Measurements from ENCODE around the gene MYO5B.
"Not testable (repeated sequence)": the region's sequence is repeated elsewhere in the genome, so short reads cannot be mapped to it uniquely, and the experiment has no call there.

The MYO5B gene

DNA sequence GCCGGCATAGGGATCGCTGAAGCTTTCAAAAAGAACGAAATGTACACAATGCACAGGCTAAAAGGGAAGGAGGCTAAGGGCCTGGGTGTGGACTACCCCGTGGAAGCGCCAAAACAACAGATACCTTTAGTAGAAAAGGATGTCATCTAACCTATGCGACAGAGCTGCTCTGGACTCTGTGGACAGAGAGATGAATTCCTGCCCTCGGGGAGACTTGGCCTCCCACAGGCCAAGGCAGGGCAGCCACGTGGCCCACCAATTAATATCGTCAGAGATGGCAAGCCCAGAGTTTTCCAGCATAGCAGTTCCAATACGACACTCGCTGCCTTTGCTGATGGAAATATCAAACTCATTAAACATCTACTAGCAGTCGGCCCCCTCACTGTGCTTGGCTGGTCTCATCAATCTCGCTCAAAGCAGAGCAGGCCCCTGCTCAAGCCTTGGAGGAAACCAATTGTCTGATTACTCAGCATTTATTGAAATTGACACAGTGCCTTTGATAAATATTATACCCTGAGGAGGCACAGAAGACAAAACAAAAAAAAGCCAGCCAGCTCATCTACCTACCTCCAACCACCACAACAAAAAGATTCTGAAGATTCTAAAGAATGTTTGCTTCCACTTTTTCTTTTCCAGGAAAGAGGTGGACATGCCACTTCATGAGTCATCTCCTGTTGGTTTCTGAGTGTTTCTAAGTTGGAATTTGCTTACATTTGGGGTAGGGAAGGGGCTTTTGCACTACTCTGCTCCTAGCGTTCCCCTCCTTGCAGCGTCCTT lies 302.6 kb downstream of the MYO5B start:
- no peak for DNase-seq (ENCODE audit: low read depth in 2 of 2, low spot score in 1 of 2)

DNA sequence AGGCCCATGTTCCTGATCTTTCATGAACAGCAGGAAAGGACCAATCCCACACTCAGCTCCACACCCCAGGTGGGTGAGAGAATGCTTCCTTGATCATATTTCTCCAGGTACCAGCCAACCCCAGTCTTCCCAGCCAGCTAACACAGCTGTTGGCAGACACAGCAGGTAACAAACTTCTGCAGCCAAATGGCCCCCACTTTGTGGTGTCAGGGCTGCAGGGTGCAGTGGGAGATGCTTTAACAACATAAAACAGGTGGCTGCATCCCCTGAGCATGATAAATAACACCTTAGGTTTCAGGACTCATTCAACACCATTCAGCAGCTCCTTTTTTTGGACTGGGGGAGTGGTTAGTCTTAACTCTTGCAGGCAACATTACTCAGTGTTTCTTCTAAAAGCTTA lies 304.9 kb downstream of the MYO5B start:
- DNase-seq (ENCODE audit: low read depth in 2 of 2, low spot score in 1 of 2), result no peak

DNA sequence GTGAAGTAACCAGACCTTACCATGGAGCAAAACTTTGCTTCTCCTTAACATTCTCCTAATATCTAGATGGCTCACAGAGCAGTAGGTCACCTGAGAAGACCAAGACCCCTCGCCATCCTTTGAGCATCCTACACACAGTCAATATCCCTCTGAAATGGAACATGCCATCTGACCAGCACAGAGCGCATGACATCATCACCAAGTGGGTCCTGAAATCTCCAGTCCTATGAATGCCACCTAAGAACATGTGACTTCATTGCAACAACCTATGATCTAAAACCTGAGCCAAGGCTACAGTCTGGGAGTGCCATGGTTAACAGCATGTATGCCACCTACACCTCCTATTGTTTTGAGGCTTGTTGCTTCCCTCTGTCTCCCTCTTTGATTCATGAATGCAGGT lies 305.4 kb downstream of the MYO5B start:
- not testable (repeated sequence) for DNase-seq (ENCODE audit: low read depth in 2 of 2, low spot score in 1 of 2)

DNA sequence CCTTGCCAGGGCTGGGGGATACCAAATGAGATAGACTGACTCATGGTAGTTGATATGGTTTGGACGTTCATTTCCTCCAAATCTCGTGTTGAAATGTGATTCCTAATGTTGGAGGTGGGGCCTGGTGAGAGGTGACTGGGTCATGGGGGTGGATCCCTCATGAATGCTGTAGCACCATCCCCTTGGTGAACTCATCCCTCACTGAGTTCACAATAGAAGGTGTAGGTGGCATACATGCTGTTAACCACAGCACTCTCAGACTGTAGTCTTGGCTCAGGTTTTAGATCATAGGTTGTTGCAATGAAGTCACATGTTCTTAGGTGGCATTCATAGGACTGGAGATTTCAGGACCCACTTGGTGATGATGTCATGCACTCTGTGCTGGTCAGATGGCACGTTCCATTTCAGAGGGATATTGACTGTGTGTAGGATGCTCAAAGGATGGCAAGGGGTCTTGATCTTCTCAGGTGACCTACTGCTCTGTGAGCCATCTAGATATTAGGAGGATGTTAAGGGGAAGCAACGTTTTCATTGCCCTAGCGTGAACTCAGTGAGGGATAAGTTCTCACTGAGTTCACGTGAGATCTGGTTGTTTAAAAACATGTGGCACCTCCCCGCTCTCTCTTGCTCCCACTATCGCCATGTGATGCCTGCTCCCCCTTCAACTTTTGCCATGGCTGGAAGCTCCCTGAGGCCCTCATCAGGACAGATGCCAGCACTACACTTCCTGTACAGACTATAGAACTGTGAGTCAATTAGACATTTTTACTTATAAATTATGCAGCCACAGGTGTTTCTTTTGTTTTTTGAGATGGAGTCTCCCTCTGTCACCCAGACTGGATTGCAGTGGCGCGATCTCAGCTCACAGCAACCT lies 307.8 kb downstream of the MYO5B start:
- DNase-seq (ENCODE audit: low read depth in 2 of 2, low spot score in 1 of 2), result no peak

DNA sequence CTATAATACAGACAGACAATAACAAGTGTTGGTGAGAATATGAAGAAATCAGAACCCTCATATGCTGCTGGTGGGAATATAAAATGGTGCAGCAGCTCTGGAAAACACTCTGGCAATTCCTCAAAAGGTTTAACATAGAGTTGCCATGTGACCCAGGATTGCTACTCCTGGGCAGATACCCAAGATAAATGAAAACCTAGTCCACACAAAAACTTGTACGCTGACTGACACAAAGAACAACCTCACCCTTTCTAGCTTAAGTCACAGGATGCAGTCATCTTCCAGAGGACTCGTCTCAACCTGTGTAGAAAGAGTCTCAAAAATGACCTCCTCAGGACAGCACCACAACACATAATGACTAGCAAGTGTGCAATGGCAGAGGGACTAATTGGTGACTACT lies 310.0 kb downstream of the MYO5B start:
- DNase-seq (ENCODE audit: low read depth in 2 of 2, low spot score in 1 of 2), result no peak

DNA sequence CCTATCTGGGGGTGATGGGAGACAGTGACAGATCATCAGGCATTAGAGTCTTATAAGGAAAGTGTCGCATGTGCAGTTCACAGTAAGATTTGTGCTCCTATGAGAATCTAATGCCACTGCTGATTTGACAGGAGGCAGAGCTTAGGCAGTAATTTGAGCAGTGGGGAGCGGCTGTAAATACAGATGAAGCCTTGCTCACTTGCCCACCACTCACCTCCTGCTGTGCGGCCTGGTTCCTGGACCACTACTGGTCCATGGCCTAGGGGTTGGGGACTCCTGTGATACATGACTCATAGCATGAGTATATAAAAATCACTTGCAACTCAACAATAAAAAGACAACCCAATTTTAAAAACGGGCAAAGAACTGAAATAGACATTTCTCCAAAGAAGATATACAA lies 310.5 kb downstream of the MYO5B start:
- no peak for DNase-seq (ENCODE audit: low read depth in 2 of 2, low spot score in 1 of 2)

DNA sequence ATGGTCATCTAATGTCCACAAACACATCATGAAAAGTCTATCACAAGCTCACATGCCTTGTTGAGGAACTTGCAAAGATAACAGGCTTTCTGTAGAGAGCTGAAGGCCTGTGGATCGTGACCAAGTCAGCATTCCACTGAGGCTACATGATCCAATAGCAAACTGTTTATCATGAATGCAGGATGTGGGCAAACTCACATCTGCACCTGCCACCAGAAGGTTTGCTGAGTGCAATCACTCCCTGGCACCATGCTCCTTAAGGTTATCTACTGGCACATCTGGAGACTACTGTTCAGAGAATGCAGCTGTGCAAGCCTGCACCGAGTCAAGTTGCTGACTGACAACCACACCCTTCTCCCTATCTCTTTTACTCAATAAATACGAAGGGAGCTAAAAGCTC lies 314.3 kb downstream of the MYO5B start:
- no peak for DNase-seq (ENCODE audit: low read depth in 2 of 2, low spot score in 1 of 2)

DNA sequence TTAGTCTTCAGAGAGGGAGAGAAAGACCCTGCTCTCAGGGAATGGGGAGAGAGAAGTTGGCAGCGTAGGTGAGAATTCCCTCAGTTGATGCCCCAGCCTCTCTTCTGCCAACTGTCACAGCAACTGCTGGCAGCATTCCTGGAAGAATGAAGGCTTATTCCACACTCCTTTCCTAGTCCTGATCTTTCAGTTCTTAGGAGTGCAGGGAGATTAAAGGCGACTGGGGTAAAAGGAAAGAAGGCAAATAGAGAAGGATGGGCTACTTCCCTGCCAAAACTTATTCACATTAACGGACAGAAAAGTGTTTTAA lies 315.7 kb downstream of the MYO5B start:
- no peak for DNase-seq (ENCODE audit: low read depth in 2 of 2, low spot score in 1 of 2)

DNA sequence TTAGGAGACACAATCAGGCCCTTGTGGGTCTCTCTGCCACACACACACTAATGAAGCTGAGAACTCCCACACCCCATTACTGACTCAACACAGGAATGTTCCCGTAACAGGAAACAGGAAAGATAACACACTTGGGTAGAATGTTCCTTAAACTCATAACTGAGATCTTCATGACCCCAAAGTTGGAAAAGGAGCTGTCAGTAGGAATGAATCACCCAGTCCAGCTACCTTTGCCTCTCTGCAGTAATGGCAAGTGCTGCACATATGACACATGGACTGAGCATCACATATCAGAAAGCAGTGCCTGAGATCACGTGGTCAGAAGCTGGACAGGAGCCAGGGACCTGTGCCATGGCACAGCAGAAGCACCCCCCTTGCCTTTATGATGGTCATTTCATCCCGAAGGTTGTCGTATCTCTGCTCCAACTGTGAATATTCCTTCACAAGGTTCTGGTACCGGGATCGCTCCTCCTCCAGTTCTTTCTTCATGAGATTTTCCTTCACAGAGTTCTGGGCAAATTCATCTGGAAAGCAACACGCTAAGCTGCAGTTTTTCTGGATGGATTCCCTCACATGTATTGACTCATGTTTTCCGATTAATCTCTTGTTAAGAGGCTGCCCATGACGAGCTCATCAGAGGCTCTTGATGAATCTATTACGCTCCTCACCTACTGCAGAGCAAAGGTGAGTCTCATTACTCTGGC lies 316.2 kb downstream of the MYO5B start:
- DNase-seq (ENCODE audit: low read depth in 2 of 2, low spot score in 1 of 2), result no peak

DNA sequence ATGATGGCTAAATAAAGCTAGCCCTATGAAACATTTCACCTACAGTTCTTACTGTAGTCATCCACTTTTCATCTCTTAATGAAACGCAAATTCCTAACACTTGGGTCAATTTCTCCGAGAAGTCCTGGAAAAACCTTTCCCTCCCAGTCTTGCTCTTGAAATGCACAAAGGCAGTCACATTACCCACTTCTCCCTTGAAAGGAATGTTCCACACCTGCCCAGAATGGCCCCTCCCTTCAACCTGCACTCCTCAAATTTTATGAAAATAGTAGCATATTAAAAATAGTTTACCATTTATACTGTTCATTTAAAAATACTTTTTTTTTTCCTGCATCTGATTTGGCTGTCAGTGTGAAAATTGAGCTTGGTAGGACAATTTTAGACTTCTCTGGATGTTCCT lies 316.9 kb downstream of the MYO5B start:
- DNase-seq (ENCODE audit: low read depth in 2 of 2, low spot score in 1 of 2), result no peak

DNA sequence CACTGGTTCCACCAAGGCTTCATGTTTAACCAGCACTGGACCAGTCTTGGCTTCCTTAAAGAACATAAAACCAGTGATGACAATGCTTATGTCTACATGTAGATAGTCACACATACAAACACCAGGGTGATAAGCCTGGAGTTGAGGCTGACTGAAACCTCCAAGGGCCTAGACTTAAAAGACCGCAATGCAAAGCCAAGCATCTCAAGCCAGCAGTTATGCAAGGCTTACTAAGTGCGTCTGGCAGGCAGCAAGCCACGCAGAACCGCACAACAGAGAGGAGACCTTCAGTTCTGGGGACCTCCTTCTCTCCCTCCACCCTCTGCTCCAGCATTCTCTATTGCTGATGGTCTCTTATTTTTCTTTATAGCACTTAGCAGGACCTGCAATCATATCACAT lies 318.4 kb downstream of the MYO5B start:
- no peak for DNase-seq (ENCODE audit: low read depth in 2 of 2, low spot score in 1 of 2)

DNA sequence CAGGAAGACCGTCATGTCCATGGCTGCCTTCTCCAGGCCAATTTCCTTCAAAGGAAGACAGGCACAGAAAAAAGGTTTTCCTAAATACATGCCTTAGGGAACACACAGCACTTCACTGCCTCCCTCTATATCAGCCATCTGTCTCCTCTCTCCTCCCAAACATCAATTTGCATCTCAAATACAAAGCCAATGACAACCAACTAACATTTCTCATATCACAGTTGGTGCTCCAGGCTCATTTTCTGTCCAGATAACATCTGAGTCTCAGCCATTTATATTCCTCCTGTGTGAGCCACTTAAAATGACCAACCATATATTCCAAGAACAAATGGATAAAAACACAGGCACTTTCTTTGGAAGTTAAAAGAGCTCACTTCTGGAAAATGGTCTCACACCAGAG lies 319.2 kb downstream of the MYO5B start:
- no peak for DNase-seq (ENCODE audit: low read depth in 2 of 2, low spot score in 1 of 2)

DNA sequence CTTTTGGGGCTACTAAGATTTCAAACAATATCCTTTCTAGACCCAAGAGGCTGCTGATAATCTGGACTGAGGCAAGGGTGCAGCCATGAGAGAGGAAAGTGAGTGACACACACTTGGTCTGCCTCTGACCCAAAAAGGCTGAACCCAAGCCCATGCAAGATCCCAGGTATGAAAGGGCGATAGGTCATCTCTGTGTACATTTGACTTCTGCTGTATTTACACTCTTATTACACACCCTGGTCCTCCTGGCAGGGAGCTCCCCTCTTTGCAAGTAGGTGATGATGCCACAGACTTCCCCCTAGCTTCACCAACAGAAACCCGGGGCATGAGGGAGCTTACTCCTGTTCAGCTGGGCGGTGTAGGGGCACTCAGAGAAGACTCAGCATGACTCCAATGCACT lies 319.8 kb downstream of the MYO5B start:
- no peak for DNase-seq (ENCODE audit: low read depth in 2 of 2, low spot score in 1 of 2)

DNA sequence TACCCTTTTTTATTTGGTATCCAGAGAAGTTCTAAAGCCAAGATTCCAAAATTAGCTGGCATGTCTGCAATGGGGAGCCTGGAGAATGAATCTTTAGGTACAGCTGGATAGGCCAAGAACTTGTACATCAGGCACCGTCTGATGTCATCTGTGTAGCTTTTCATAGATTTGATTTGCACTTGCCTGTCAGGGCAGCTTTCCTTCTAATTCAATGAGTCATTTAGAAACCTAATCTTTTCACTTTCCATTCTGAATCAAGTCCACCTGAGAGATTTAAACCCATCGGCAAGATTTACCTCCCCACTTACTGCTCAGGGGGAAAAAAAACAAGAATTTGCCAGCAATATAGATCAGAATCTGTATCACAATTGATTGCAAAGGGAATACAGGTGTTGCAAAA lies 320.7 kb downstream of the MYO5B start:
- DNase-seq (ENCODE audit: low read depth in 2 of 2, low spot score in 1 of 2), result no peak

DNA sequence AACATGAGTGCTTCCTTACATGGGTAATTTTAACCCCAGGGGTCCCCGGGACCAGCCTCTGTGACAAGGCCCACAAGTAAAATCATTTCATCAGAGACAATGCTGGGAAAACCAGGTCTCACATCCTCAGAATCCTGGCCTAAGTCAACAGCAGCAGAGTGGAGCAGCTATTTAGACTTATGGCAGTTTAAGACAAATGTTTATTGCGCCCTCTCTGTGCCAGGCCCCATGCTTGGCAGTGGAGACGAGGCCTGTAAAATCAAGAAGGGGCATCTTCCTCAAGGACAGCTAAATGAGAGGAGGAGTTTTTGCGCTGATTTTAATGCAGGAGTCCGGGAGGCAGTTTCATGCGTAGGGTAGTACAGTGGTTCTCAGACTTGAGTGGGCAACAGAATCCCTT lies 325.6 kb downstream of the MYO5B start:
- no peak for DNase-seq (ENCODE audit: low read depth in 2 of 2, low spot score in 1 of 2)

DNA sequence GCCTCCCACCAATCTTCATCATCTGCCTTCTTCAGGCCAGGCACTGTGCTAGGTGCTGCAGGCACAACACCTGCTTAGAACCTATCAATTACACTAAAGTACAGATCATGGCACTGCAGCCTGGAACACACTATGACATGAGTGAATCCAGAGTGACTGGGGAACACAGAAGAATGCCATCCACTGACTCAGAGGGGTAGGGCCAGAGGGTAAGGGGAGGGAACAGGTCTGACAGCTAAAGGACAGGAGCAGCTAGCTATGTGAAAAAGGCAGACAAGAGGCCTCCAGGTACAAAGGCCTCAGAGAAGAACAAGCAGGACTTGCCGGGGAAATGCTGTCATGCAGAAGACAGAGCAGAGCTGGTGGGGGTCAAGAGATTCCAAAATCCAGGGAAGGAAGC lies 328.3 kb downstream of the MYO5B start:
- no peak for DNase-seq (ENCODE audit: low read depth in 2 of 2, low spot score in 1 of 2)

DNA sequence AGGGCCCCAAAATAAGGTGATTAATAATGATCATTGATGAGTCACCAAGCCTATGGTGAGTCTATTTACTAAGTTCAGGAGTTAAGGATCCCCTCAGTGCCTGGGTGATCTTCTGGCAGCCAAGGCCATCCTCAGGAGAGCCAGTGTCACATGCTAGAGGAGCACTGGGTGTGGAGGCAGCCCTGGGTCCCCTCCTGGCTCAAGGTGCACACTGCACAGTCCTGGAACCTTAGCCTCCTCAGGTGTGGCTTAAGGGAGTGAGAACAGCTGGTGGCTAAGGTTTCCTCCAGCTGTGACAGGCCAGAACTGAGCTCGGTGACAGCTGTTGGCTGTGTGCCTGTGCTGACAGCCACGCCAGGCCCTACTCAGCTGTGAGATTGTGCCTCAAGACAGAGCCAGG lies 329.5 kb downstream of the MYO5B start:
- no peak for DNase-seq (ENCODE audit: low read depth in 2 of 2, low spot score in 1 of 2)

DNA sequence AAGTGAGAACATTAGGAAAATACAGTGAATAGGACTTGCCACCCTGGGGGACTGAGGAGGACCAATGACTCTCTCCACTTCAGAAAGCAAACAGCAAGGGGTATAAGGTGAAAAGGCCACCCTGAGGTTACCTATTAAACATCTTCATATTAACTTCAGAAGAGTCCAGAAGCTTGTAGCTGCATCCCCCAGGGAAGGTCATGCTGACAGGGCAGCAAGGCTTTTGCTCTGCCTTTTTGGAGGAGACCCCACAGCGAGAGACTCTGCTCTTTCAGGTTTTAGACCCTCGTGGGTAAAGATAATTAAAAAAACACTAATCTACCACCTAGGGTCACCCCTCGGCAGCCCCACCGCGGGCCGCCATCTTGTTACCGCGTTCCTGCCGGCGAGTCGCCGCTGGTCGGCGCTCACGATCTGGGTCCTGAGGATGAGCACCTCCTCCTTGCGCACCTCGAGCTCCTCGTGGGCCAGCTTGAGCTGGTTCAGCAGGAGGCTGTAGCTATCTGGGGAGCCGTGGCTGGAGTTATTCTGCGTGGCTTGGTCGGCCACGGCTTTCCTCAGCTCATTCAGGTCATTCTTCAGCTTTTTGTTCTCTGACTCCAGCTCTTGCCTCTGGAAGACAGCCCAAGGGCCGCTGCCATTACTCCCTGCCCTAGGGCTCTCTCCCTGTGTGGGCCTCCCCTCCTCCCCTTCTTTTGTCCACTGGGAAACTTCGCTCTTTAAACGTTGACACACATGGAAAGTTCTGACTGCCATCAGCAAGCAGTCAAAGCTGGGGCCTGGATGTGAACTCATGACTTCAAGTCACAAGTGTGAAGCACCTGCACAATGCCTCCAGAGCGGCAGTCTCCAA lies 331.0 kb downstream of the MYO5B start:
- DNase-seq (ENCODE audit: low read depth in 2 of 2, low spot score in 1 of 2), result no peak

DNA sequence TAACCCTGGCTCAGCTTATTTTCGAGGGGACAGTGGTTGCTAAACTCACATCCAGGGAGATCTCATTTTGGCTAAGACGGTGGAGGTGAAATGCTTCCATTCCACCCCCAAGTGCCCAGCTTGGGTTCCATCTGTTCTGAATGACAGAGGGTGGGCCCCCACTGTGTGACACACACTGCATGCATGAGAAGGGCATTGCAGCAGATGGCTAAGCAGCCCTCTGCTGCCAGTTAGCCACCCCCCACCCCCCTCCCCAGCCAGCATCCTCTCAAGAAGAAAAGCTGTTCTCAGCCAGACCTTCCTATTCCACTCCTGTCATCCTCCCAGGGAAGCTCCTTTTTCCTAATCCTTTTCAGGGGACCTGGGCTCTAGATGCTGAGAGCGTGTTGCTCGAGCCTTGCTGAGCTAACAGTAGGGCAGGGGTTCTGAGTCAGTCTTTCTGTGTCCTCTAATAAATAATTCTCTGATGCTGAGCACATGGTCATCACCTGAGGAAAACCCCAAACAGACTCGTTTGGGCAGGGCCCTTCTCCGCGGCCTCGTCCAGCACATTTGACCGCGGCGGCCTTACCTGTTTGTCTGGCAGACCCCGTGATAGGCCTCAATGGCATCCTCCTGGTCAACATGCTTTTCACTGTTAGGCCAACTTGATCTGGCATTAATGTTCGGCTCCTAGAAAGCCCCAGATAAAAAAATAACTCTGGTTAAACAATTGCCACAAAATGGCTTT lies 332.1 kb downstream of the MYO5B start:
- DNase-seq (ENCODE audit: low read depth in 2 of 2, low spot score in 1 of 2), result no peak

DNA sequence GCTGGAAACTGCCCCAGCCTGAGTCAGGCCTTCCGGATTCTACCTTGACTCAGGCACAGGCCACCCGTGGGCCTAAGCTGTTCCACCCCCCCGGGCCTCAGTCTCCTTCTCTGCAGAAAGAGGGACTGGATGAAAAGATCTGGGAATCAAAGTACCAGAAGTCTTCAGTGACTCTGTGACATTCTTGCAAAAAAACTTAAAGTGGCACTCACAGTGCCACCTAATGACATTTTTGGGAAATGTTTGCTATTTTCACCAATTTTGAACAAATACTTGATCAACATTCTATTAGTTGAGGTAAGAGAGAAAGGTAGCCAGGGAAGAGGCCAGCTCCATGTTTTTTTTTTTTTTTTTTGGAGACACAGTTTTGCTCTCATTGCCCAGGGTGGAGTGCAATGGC lies 333.3 kb downstream of the MYO5B start:
- DNase-seq (ENCODE audit: low read depth in 2 of 2, low spot score in 1 of 2), result no peak

DNA sequence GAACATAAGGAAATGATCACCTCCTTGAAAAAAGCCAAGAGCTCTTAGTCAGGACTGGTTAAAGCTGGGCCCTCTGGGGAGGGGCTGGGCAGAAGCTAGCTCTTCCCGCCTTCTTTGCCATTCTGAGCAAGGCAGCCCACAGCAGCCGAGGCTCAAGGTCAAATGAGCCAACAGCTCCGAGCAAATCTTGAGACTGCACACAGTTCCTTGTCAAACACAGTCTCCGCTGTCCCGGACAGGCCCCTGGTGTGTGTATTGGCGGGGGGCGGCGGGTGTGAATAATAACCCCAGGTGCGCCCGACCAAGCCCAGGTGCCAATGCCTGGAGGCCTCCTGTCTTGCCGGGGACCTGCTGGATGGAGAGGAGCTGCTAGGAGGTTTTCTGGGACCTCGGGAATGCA lies 335.2 kb downstream of the MYO5B start:
- DNase-seq (ENCODE audit: low read depth in 2 of 2, low spot score in 1 of 2), result no peak
